Left ventricle myocardium inferior (tissue), 1 donor: Measurements from ENCODE around the gene PSMD1. TPM values are rescaled to one million over a fixed set of nuclear protein-coding genes. Genes with fewer than 3 reads are reported as not detected.

ENCODE experiments used
- DNase-seq: peaks from one replicate; pipeline ENCODE4 v3.0.0-alpha.2; 2020
- H3K27ac ChIP-seq: fragments of 200-600 bp; replicated peaks from 2 replicates; pipeline ENCODE4 v1.8.0; 2021
- H3K27me3 ChIP-seq: fragments of 200-600 bp; 2 replicates; pipeline ENCODE4 v1.8.0; 2021; ENCODE audit warnings: low read depth
- H3K36me3 ChIP-seq: fragments of 200-600 bp; 2 replicates; pipeline ENCODE4 v1.8.0; 2021
- H3K4me1 ChIP-seq: fragments of 200-600 bp; 2 replicates; pipeline ENCODE4 v1.8.0; 2021
- H3K4me3 ChIP-seq: fragments of 200-600 bp; 2 replicates; pipeline ENCODE4 v1.8.0; 2021; ENCODE audit warnings: mild to moderate bottlenecking, moderate library complexity
- H3K9me3 ChIP-seq: fragments of 200-600 bp; replicated peaks from 2 replicates; pipeline ENCODE4 v1.8.0; 2021
- CTCF ChIP-seq: fragments of 200-600 bp; IDR thresholded peaks from 2 replicates; pipeline ENCODE4 v1.8.0; 2021; ENCODE audit warnings: antibody characterized with exemption, mild to moderate bottlenecking, borderline replicate concordance
- intact Hi-C: fragments of 100-400 bp; cut with micrococcal nuclease; formaldehyde crosslinking; loops from one replicate; pipeline ENCODE4 v1.11.0; 2022
- total RNA-seq: library from RNA; stranded (reverse); fragmentation: NEBNext Ultra II Directional; extraction: Animal tissue kit (Norgen Biotek cat#: 25700); gene quantifications from one replicate; pipeline ENCODE4 v1.2.1, GENCODE V29; 2021
- donor health status: DM: no; HTN: yes; CAD: no; lungs with severe emphysema.

PSMD1 gene
- total RNA-seq, 1 donor from 2014 or later, result 90.5 TPM

- Histone ChIP-seq H3K27me3 (no peaks in the 10 kb centered on the region), H3K36me3 (peaks cover 36% of the 10 kb centered on the region), H3K4me1 (no peaks in the 10 kb centered on the region), H3K9me3 (no peaks in the 10 kb centered on the region), H3K27ac (no peak overlapping the region), H3K4me3 (no peak overlapping the region)
- no peak for TF ChIP-seq CTCF
- DNase-seq, result no peak
- intact Hi-C loops, result no loop called here
These were observed 90.0 kb downstream of the PSMD1 start for GRCh38 chr2:231146665-231147064.

GRCh38 chr2:231152800-231153557 lies 96.3 kb downstream of the PSMD1 start:
- TF ChIP-seq CTCF, result no peak
- Histone ChIP-seq H3K27me3 (no peaks in the 10 kb centered on the region), H3K36me3 (peaks cover 54% of the 10 kb centered on the region), H3K4me3 (no peak overlapping the region), H3K9me3 (no peaks in the 10 kb centered on the region), H3K27ac (no peak overlapping the region), H3K4me1 (no peaks in the 10 kb centered on the region)
- no peak for DNase-seq
- intact Hi-C loops, result no loop called here

GRCh38 chr2:231159306-231159705 lies 102.6 kb downstream of the PSMD1 start:
- intact Hi-C loops, result no loop called here
- Histone ChIP-seq H3K27ac (no peak overlapping the region), H3K36me3 (peaks cover 41% of the 10 kb centered on the region)

GRCh38 chr2:231160701-231161100 lies 104.0 kb downstream of the PSMD1 start:
- DNase-seq, result no peak
- intact Hi-C loops, result no loop called here
- Histone ChIP-seq H3K9me3 (no peaks in the 10 kb centered on the region), H3K27ac (no peak overlapping the region), H3K4me3 (no peak overlapping the region), H3K4me1 (peaks cover 6% of the 10 kb centered on the region), H3K36me3 (peaks cover 41% of the 10 kb centered on the region), H3K27me3 (no peaks in the 10 kb centered on the region)
- TF ChIP-seq CTCF, result no peak

More at GRCh38 chr2:231159306-231159705, 102.6 kb downstream of the PSMD1 start:
- Histone ChIP-seq H3K9me3 (no peaks in the 10 kb centered on the region), H3K4me3 (no peak overlapping the region), H3K4me1 (peaks cover 6% of the 10 kb centered on the region), H3K27me3 (no peaks in the 10 kb centered on the region)
- TF ChIP-seq CTCF, result no peak
- no peak for DNase-seq

GRCh38 chr2:231161252-231161839 lies 104.7 kb downstream of the PSMD1 start:
- no peaks in the 10 kb centered on the region for H3K9me3 ChIP-seq
- H3K27me3 ChIP-seq, result no peaks in the 10 kb centered on the region
- intact Hi-C loops, result no loop called here
- no peak for DNase-seq
- H3K36me3 ChIP-seq, result peaks cover 43% of the 10 kb centered on the region
- peak overlapping the region; percentile 2 for H3K27ac ChIP-seq
- no peak for TF ChIP-seq CTCF
- peaks cover 6% of the 10 kb centered on the region for H3K4me1 ChIP-seq
- H3K4me3 ChIP-seq, result no peak overlapping the region
